GM21367 (cell line): ENCODE data around the gene PCYT2.

ENCODE experiments used
- ATAC-seq: cut with Tn5 transposase; IDR thresholded peaks from one replicate; pipeline ENCODE4 v1.9.1; 2021; ENCODE audit not compliant: unreplicated experiment

PCYT2 gene

GRCh38 chr17:81944858-81945257 lies 33.7 kb upstream of the PCYT2 start:
- ATAC-seq: no peak

- no peak for ATAC-seq
Measured at GRCh38 chr17:81942167-81942553, 31.0 kb upstream of the PCYT2 start.

GRCh38 chr17:81941484-81942166 lies 30.4 kb upstream of the PCYT2 start:
- no peak for ATAC-seq

- no peak for ATAC-seq
Measured at GRCh38 chr17:81940538-81941483, 29.6 kb upstream of the PCYT2 start.

GRCh38 chr17:81939881-81940385 lies 28.7 kb upstream of the PCYT2 start:
- ATAC-seq: no peak

GRCh38 chr17:81939218-81939617 lies 28.0 kb upstream of the PCYT2 start:
- ATAC-seq: no peak

GRCh38 chr17:81935709-81936084 lies 24.5 kb upstream of the PCYT2 start:
- no peak for ATAC-seq

GRCh38 chr17:81934850-81935708 lies 23.9 kb upstream of the PCYT2 start:
- no peak for ATAC-seq

- ATAC-seq: no peak
Measured at GRCh38 chr17:81934098-81934757, 23.0 kb upstream of the PCYT2 start.

GRCh38 chr17:81933178-81933699 lies 22.0 kb upstream of the PCYT2 start:
- ATAC-seq: no peak

GRCh38 chr17:81932333-81932983 lies 21.3 kb upstream of the PCYT2 start:
- ATAC-seq: no peak

- ATAC-seq: no peak
Measured at GRCh38 chr17:81931557-81932332, 20.5 kb upstream of the PCYT2 start.

- no peak for ATAC-seq
Measured at GRCh38 chr17:81931189-81931556, 20.0 kb upstream of the PCYT2 start.

GRCh38 chr17:81930142-81931125 lies 19.2 kb upstream of the PCYT2 start:
- no peak for ATAC-seq

GRCh38 chr17:81929253-81930141 lies 18.3 kb upstream of the PCYT2 start:
- ATAC-seq: no peak

- no peak for ATAC-seq
Measured at GRCh38 chr17:81928544-81929252, 17.5 kb upstream of the PCYT2 start.
